ENCODE data around the gene WFIKKN2. TPM values are rescaled to one million over a fixed set of nuclear protein-coding genes. Genes with fewer than 3 reads are reported as not detected.

The WFIKKN2 gene
- polyA plus RNA-seq, 1 donor (not counting 4 experiments of a cell fraction or from before 2014, with no cell fraction given) = not detected

DNA sequence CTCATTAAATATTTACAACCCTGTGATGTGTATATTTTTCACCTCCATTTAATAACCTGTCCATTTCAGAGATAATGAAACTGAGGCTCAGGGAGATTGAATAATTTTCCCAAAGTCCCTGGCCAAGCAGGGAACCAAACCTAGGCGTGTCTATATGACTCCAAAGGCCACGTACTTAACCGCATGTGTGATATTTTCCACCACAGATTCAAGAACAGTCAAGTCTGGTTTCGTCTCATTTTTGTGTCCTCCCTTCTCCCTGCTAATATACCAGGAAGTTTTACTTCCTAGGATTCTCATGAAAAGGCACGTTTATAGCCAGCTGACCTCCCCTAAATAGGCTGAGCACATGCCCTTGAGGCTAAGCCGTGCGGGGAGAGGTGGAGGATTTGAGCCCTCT, 15.3 kb downstream of the WFIKKN2 start:
- dilution Hi-C loops (cut with MboI; ENCODE audit: extremely low pct_ligation_motif_present, low sequenced_read_pairs) = loop anchor here (25.0 kb wide), 1 partner anchor 112 kb away; no protein-coding TSS in a partner anchor
- Histone ChIP-seq H3K9ac (ENCODE audit: control insufficient read depth, extremely low read depth, insufficient read depth, low read length) (peak overlapping the region; percentile 30), H3K9me3 (ENCODE audit: control insufficient read depth, low read depth, low read length) (no peaks in the 10 kb centered on the region), H3K4me3 (ENCODE audit: control insufficient read depth in 2 of 3, extremely low read depth in 1 of 3, insufficient read depth in 2 of 3, low read depth in 1 of 3, low read length in 3 of 3) (no peak overlapping the region), H3K27me3 (ENCODE audit: control insufficient read depth, extremely low read depth, insufficient read depth, low read length) (no peaks in the 10 kb centered on the region), H2AFZ (ENCODE audit: control insufficient read depth, low read length) (peak overlapping the region; percentile 4), H4K20me1 (ENCODE audit: control insufficient read depth, extremely low read depth, insufficient read depth, low read length) (no peaks in the 10 kb centered on the region), H3K4me1 (ENCODE audit: control insufficient read depth, extremely low read depth, insufficient read depth, low read length) (peaks cover 26% of the 10 kb centered on the region), H3K9me1 (ENCODE audit: control insufficient read depth, extremely low read depth, insufficient read depth, low read length) (no peaks in the 10 kb centered on the region), H3K79me2 (ENCODE audit: control insufficient read depth, insufficient read depth, low read length) (no peaks in the 10 kb centered on the region), H3K27ac (ENCODE audit: control insufficient read depth, insufficient read depth, low read length) (peak overlapping the region; percentile 73), H3K36me3 (ENCODE audit: control insufficient read depth in 2 of 2, extremely low read depth in 1 of 2, insufficient read depth in 2 of 2, low read length in 2 of 2) (no peaks in the 10 kb centered on the region), H3K4me2 (ENCODE audit: control insufficient read depth, extremely low read depth, insufficient read depth, low read depth, low read length) (peak overlapping the region; percentile 52)
- DNase-seq (ENCODE audit: low read depth, low spot score) (no peak), FAIRE-seq (peak; percentile 78)
- TF ChIP-seq, protein P1, sequence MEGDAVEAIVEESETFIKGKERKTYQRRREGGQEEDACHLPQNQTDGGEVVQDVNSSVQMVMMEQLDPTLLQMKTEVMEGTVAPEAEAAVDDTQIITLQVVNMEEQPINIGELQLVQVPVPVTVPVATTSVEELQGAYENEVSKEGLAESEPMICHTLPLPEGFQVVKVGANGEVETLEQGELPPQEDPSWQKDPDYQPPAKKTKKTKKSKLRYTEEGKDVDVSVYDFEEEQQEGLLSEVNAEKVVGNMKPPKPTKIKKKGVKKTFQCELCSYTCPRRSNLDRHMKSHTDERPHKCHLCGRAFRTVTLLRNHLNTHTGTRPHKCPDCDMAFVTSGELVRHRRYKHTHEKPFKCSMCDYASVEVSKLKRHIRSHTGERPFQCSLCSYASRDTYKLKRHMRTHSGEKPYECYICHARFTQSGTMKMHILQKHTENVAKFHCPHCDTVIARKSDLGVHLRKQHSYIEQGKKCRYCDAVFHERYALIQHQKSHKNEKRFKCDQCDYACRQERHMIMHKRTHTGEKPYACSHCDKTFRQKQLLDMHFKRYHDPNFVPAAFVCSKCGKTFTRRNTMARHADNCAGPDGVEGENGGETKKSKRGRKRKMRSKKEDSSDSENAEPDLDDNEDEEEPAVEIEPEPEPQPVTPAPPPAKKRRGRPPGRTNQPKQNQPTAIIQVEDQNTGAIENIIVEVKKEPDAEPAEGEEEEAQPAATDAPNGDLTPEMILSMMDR (optimal IDR thresholded peaks at IDR 0.05 in 1 of 3, IDR thresholded peaks at IDR 0.05 in 1 of 3, conservative IDR thresholded peaks at IDR 0.05 in 1 of 3; ENCODE audit: extremely low read depth in 1 of 3, insufficient read depth in 2 of 3, low read length in 3 of 3) = no peak
- no peak for TF ChIP-seq EZH2 (IDR thresholded peaks at IDR 0.05; ENCODE audit: low read length)

DNA sequence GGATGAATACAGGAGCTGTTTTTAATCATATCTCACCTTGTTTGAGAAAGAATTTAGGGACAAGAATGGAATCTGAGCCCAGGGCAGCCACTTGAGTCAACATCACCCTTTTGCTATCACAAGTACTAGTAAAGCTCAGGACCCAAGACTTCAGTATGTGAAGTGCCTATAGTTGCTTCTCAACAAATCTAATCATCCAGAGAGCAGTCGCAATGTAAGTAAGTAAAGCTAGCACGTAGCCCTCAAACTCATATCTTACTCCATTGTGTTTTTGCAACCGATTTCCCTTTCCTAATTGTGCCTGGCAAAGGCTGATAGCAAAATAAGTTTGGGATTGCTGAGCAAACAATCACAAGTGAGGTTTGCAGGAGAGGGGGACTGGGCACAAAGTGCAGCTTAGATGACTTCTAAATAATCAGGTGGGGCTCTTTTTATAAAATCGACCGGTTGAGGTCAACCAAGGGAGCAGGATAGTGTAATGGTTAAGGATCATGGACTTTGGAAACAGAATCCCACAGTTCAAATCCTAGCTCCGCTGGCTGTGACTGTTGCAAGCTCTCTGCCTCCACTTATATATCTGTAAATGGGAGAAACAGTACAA, 17.7 kb downstream of the WFIKKN2 start:
- no peak for FAIRE-seq
- no peak overlapping the region for H3K4me3 ChIP-seq (ENCODE audit: control insufficient read depth in 2 of 3, extremely low read depth in 1 of 3, insufficient read depth in 2 of 3, low read depth in 1 of 3, low read length in 3 of 3)
- no peak overlapping the region for H2AFZ ChIP-seq (ENCODE audit: control insufficient read depth, low read length)
- H3K9ac ChIP-seq (ENCODE audit: control insufficient read depth, extremely low read depth, insufficient read depth, low read length) = no peak overlapping the region
- H3K4me1 ChIP-seq (ENCODE audit: control insufficient read depth, extremely low read depth, insufficient read depth, low read length) = peaks cover 24% of the 10 kb centered on the region
- no peaks in the 10 kb centered on the region for H3K27me3 ChIP-seq (ENCODE audit: control insufficient read depth, extremely low read depth, insufficient read depth, low read length)
- H3K4me2 ChIP-seq (ENCODE audit: control insufficient read depth, extremely low read depth, insufficient read depth, low read depth, low read length) = no peak overlapping the region
- no peaks in the 10 kb centered on the region for H4K20me1 ChIP-seq (ENCODE audit: control insufficient read depth, extremely low read depth, insufficient read depth, low read length)
- H3K36me3 ChIP-seq (ENCODE audit: control insufficient read depth in 2 of 2, extremely low read depth in 1 of 2, insufficient read depth in 2 of 2, low read length in 2 of 2) = no peaks in the 10 kb centered on the region
- no peak for DNase-seq (ENCODE audit: low read depth, low spot score)
- TF ChIP-seq EZH2 (IDR thresholded peaks at IDR 0.05; ENCODE audit: low read length) = no peak
- TF ChIP-seq, protein P1 (optimal IDR thresholded peaks at IDR 0.05 in 1 of 3, IDR thresholded peaks at IDR 0.05 in 1 of 3, conservative IDR thresholded peaks at IDR 0.05 in 1 of 3; ENCODE audit: extremely low read depth in 1 of 3, insufficient read depth in 2 of 3, low read length in 3 of 3) = no peak
- H3K79me2 ChIP-seq (ENCODE audit: control insufficient read depth, insufficient read depth, low read length) = no peaks in the 10 kb centered on the region
- H3K27ac ChIP-seq (ENCODE audit: control insufficient read depth, insufficient read depth, low read length) = no peak overlapping the region
- no peaks in the 10 kb centered on the region for H3K9me1 ChIP-seq (ENCODE audit: control insufficient read depth, extremely low read depth, insufficient read depth, low read length)
- no peaks in the 10 kb centered on the region for H3K9me3 ChIP-seq (ENCODE audit: control insufficient read depth, low read depth, low read length)
- dilution Hi-C loops (cut with MboI; ENCODE audit: extremely low pct_ligation_motif_present, low sequenced_read_pairs) = loop anchor here (25.0 kb wide), 1 partner anchor 109 kb away; no protein-coding TSS in a partner anchor

All from keratinocyte (primary cell).